Stimulated activated CD8-positive, alpha-beta memory T cell treated with anti-CD3 and anti-CD28 coated beads, Interleukin-12 subunit alpha, Interleukin-12 subunit beta, amount 100 ng/mL, for 24 hours (primary cell): ENCODE data around the gene STOML3.
"Not testable (repeated sequence)": the region's sequence is repeated elsewhere in the genome, so short reads cannot be mapped to it uniquely, and the experiment has no call there.

Experiments used
- DNase-seq: peaks from one replicate; pipeline ENCODE4 v3.0.0-alpha.2; 2020; ENCODE audit errors: extremely low read depth

Gene STOML3, protein sequence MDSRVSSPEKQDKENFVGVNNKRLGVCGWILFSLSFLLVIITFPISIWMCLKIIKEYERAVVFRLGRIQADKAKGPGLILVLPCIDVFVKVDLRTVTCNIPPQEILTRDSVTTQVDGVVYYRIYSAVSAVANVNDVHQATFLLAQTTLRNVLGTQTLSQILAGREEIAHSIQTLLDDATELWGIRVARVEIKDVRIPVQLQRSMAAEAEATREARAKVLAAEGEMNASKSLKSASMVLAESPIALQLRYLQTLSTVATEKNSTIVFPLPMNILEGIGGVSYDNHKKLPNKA

DNA sequence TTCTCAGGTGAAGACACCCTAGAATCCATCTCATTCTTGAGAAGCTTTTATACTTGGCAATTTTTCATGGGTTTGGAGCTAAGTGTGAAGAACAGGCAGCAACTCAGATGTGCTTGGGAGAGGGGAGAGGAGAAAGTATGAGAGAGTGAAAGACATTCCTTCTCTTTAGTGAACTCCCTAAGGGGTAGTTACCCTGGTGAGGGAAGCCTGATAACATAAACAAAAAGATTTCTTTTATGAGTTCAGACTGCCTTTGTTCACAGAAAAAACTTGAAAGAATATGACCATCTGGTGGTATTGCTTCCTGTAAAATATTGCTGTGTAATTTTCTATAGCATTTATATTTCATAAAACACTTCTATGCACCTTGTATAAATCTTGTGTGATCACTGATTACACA lies at the start of gene STOML3:
STOML3 (minus strand) TSS at position 139 of the 400 bp plus-strand sequence; CDS start at position 29, 110 bp downstream.
- DNase-seq: no peak

DNA sequence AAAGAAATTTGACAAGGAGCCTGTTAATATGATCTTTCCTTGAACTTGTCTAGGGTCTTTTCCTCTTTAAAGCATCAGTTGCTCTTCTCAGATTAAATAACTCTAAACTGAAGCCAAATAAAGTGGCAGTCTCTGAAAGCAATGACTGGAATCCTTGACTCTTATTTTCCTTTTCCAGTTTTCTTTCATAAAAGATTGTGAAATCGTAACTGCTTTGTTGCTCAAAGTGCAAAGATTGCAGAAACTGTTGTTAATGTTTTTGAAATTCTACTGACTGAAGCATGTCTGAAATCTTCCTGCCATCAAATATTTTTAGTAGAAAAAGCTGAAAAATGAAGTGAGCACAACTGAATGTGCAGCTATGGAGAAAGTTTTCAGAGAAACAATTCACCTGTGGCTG lies 49.6 kb upstream of the STOML3 start:
- DNase-seq: no peak

DNA sequence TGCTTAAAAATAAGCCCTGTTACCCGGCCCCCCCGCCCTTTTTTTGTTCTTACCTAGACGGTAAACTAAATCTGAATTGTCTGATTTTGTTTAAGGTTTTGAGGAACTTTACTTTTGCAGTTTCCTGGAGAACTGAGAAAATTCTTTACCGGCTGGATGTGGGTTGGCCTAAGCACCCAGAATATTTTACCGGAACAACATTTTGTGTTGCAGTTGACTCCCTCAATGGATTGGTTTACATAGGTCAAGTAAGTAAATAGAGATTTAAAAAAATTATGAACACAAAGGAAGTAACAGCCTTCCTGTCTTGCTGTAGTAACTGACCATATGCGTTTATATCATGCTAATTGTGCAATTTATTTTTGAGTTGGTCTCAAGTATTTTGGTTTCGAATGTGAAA lies 48.4 kb upstream of the STOML3 start:
- no peak for DNase-seq

DNA sequence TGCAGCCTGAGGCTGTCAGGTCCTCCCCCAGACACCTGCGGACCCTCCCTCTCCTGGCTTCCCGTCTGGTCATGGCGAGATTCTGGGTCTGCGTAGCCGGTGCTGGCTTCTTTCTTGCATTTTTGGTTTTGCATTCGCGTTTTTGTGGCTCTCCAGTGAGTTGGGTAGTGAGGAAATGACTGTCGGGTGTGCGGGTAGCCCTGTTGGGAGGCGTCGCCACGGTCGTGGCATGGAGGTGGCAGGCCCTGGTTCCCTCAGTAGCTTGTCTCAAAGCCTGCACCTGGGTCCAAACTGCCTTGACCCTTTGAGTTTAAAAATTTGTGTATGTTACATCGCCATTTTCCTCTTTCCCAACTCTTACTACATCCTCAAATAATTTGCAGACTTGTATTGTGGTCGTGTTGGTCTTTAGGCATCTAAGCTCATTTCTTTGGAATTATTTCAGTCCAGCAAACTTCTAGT lies 48.0 kb upstream of the STOML3 start:
- DNase-seq: peak; percentile 8

DNA sequence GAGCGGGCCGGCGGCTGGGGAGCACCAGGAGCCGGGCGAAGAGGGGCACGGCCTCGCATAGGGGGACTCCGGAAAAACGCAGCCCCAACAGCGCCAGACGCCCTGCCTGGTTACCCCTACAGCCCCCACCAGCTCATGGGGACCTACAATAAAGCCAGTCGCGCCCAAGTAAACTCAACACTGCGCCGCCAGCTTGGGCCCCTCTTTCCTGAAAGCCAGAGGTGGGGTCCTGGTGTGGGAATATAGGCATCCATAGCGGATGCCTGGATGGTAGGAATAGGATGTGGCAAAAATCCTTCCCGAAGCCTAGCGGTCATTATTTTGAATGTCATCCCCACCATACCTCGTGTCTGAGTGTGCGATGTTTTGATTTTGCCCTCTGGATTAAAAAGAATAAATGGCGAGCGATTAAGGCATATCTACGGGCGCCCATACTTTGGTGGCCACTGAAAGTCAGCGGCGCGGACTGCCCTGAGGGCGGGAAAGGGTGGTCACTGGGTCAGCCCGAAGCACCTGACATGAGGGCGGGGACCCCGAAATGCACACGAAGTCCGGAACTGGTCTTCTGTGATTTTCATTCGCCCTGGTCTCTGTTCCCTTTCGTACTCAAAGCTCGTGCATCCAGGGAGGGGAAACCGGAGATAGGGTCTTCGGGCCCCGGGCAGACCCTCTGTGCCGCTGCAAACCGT lies 47.4 kb upstream of the STOML3 start, which contains the start of the genes NHLRC3 and PROSER1:
NHLRC3 (plus strand) TSS at position 577 of the 689 bp plus-strand sequence. CDS start 184 bp downstream, outside the sequence.
PROSER1 (minus strand) TSS at position 210 of the 689 bp plus-strand sequence. CDS start 847 bp downstream, outside the sequence.
- DNase-seq: peak; percentile 64

DNA sequence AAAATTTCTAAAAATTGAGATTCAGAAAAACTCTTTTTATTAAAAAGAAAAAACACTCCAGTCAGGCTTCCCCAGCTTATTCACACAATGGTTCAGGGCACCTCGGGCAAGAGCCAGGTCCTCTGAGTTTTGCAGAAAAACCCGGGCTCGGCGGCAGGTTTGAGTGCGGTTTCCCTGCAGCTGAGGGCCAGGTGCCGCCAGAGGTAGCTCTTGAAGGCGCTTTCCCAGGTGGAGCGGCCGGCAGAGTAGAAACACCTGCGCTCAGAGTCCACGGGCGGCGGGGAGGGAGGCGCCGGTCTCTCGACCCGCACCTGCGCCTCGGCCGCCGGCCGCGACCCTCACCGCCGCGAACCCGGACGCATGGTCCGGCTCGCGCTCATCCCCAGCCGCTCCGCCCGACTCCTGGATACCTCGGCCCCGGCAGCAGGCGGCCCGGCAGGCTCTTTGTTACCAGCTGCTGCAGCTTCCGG lies 46.8 kb upstream of the STOML3 start:
- DNase-seq: no peak

DNA sequence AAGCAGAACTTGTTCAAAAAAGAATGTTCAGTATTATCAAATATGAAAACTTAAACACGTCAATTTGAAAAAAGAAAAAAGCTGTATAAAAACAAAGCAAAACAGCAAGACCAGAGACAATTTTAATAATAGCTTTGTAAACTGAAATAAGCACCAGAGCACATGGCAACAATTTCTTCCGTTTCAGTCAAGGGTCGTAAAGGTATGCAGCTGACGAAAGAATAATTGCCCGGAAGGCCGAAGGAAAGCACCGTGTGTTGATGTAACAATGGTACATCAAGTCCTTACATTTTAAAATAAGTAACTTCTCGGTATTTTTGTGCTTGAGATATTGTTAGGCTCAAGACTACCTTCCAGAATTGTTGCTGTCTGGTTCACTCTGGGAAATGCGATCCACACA lies 45.6 kb upstream of the STOML3 start:
- no peak for DNase-seq

DNA sequence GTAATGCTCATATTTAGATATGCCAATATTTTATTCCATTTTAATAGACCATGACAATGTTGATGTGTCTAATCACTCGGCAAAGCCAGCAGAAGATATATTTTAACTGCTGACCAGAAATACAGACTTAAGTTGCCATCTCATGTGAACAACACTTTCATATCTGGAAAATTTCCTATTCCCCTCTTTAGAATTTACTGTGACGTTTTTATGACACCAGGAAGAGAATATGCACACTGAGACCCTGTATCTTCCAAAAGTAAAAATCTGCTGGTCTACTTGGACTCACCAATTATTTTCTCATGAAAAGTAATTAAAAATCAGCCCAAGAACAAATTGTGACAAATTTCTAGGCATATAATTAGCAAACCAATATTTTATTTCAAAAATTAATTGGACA lies 45.2 kb upstream of the STOML3 start:
- DNase-seq: no peak

DNA sequence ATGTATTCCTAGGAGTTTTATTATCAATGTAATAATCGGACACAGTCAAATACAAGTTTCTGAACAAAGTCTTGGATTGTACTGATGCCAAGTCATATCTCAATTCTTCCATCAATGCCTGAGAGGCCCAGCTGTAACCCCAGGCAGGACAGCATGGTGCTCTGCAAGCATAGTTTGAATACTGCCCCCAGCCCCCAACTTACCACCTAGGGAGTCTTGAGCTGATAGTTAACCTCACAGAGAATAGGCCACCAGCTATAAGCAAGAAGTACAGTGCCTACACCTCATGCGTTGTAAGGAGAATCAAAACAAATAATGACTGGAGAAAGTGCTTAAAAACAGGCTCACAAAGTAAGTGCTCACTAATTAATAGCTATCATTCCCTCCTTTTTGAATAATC lies 44.6 kb upstream of the STOML3 start:
- no peak for DNase-seq

DNA sequence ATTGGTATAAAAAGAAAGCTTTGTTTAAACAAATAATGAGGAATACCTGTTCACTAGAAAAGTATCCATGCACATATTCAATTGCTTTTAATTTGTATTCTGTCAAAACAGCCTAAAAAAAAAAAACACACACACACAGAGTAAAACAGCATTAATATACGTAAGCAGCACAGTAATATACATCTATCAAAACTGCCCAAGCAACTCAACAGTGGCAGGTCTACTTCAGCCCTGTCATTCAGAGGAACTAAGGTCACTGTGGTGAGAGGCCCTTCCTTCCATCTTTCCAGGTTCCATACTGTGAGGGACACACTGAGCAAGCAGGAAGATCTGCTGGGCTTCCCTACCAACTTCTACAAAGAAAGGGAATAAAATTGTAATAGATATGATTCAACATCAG lies 43.5 kb upstream of the STOML3 start:
- no peak for DNase-seq

DNA sequence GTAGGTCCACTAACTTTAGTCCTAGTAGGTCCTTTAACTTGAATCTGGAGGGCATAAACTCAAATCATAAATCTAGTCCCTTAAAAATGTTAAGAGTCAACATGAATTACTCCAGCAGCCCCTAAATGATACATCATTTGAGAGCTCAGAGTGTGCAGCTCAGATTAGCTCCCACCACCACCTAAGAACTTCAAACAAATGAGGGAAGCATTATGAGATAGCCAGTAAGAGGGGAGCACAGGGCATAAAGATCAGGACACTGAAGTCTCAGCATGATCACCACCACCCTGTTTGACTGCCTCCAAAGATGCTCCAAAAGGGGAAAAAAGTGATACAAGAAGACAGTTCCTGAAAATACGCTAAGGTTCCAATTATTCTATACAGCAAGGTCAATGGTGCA lies 41.5 kb upstream of the STOML3 start:
- no peak for DNase-seq

DNA sequence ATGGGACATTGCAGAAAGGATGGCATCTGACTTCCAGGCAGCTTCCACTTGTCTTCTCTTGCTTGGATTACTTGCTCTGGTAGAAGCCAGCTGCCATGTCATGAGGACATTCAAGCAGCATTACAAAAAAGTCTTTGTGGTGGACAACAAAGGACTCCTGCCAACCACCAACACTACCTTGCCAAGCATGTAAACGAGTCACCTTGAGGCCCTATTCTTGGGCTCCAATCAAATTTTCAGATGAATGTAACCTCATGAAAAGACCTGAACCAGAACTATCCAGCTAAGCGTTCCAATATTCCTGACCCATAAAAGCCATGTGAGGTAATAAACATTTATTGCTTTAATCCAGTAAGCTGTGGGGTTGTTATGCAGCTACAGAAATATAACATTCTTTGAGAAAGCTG lies 34.8 kb upstream of the STOML3 start:
- DNase-seq: no peak

DNA sequence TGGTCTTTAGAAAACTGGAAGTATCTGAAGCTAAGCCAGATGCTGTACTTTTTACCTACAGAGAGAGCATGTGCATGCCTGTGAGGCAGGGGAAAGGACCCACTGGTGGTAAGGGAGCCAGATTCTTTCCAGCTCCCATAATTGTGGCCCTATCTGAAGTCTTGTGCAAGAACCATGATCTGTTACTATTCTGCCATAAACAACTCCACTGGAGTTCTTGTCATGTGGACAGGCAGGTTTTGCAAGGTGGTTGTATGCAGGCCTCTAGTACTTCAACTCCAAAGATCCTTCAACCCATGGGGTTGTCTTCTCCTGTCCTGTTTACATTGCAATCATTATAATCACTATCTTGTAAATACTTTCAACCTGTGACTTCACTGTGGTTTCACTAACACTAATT lies 33.1 kb upstream of the STOML3 start:
- DNase-seq: no peak

DNA sequence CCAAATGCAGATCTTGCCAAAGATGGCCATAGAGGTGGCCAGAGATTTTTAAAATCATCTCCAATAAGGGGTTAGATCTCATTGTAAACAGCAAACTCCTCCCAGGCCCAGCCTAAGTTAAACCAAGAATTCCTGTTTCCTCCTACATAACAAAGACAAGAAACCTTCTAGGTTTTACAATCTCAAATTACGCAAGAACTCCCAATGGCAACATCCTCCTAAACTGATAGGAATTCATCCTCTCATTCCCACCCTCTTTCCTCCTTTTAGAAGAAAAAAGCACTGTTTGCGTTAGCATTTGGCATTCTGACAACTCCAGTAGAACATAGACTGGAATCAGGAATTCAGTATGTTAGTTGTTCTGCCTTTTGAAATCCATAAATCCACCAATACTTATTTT lies 32.7 kb upstream of the STOML3 start:
- DNase-seq: no peak

DNA sequence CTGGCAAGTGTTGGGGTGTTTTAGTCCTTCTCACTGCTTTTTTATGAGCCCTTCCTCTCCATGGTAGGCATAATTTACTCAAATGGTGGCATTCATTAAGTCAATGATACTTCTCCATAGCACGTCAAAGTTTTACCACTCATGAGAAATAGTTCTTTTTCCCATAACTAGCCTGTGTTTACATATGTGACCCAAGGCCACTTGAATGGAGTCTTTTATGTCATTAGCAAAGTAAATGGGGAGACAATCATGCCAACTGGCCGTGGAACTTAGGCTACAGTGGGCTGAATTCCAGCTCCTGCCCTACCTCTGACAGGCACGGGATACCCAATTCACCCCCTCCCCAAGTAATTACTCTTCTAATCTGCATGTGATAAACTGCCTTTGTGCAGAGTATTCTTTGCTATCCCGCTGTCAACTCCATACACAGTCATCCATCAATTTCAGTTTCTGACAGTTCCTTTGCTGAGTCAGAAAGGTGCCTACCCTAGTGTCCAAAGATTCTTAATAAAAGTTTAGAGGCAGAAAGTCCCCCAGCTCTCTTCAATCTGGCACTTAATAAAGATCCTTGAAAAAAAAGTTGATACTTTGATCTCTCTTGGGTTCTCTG lies 30.3 kb upstream of the STOML3 start:
- no peak for DNase-seq

DNA sequence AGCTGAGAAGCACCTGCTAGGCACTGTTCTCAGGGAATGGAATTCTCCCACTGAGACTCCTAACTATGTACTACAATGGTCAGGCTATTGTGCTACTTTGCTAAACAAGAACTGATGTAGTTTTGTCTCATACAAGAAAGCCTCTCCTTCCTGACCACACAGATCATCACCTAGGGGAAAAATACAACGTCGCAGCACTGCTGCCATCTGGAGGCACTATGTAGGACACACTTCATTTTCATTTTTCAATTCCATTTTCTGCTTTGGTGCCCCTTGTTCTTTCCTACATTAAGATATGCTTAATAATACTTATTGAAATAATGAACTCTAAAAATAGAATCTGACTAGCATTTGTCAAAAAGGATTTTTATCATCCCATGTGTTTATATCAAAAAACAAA lies 26.2 kb upstream of the STOML3 start:
- no peak for DNase-seq

DNA sequence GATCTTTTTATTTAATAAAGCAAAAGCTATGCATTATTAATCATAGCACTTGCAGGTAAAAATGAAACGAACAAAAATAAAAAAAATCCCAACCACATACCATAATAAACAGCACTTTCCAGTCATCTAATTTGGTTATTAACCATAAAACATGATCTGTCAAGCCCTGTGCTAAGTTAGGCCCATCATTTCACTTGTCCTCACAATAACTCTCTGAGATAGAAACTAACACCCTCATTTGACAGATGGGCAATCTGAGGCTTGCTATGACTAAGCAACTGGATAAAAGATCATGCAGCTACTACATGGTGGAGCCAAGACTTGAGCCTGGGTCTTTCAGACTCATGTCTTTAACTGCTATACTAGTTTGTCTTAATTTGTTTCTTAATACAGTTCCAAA lies 25.5 kb upstream of the STOML3 start:
- no peak for DNase-seq

DNA sequence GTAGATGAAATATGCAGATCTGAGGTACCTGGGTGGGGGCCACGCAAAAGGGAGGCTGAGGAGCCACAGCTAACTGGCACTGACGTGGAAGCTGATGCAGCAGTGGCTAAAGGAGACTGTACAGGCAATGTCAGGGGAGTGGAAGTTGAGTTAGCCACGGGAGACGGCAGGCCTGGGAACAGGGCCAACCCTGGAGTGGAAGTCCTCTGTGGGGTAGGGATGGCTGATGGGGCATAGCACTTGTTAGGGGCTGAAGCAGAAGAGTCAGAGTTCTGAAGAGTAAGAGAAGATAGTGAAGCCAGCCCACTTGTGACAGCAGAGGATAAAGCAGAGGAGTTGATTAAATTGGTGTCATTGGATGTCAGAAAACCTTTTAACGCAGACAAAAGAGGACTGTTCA lies 22.8 kb upstream of the STOML3 start:
- DNase-seq: no peak

DNA sequence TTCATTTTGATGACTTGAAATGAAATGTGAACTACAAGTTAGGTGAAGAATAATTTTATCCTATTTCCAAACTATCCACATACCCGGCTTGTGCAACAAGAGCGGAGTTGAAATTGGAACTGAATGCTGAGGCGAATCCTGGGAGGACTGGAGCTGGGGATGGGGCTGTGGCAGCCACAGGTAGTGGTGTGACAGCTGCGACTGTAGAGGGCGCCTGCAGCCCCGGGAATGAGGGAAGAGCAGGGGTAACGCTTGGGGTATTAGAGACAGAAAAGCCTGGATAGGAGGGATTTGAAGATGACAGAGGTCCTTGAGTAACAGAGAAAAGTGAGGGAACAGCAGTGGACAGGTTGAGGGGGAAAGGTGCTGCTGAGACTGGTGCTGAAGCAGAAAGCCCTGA lies 22.0 kb upstream of the STOML3 start:
- no peak for DNase-seq

DNA sequence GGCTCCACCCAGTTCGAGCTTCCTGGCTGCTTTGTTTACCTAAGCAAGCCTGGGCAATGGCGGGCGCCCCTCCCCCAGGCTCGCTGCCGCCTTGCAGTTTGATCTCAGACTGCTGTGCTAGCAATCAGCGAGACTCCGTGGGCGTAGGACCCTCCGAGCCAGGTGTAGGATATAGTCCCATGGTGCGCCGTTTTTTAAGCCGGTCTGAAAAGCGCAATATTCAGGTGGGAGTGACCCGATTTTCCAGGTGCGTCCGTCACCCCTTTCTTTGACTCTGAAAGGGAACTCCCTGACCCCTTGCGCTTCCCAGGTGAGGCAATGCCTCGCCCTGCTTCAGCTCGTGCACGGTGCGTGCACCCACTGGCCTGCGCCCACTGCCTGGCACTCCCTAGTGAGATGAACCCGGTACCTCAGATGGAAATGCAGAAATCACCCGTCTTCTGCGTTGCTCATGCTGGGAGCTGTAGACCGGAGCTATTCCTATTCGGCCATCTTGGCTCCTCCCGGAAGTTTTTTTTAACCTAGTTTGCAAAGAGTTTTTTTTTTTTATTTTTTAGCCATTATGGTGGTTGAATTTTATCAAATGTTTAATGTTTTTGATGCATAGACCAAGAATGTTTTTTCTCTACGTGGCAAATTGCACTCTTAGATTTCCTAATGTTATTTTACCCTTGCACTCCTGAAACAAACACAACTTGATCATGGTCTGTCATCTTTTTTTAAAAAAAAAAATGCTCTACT lies 15.9 kb upstream of the STOML3 start:
- DNase-seq: not testable (repeated sequence)

DNA sequence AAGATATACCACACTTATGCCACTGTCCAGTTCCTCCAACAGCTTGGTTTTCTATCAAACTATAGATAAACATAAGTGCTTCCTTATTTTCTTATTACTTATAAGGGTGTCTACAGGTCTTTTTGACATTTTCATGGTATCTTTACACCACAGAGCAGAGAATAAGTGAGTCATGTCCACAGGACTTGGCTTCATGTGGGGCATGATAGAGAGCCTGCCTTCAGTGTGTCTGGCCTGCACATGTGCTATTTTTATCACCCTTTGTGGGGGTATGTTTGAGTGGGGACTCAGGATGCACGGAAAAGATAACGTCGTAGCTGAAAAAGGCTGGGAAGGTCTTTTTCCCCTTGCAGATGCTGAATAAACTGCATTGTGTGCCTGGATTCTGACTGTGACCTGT lies 8.1 kb upstream of the STOML3 start:
- no peak for DNase-seq

DNA sequence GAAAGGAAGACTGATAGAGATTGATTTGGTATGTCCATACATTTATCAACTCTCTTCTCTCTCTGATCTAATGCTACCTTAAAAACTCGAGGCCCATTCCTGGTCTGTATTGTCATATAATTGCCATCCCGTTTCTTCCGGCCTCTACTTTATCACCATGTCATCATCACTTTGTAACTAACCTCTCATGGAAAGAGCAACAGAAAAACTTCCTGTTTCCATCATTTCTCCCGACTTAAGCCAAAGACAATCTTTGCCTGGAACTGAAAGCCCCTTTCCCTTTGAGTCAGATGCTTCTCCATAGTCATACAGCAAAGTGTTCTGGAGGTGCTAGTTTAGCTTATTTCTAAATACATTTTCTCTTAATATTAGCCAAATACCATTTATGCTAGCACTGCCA lies 2.8 kb upstream of the STOML3 start:
- no peak for DNase-seq
